GM21367 (cell line): ENCODE measurements around the gene ANKRD29.

ENCODE experiments used
- ATAC-seq: cut with Tn5 transposase; IDR thresholded peaks from one replicate; pipeline ENCODE4 v1.9.1; 2021; ENCODE audit not compliant: unreplicated experiment

Gene ANKRD29, protein sequence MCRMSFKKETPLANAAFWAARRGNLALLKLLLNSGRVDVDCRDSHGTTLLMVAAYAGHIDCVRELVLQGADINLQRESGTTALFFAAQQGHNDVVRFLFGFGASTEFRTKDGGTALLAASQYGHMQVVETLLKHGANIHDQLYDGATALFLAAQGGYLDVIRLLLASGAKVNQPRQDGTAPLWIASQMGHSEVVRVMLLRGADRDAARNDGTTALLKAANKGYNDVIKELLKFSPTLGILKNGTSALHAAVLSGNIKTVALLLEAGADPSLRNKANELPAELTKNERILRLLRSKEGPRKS

GRCh38 chr18:23662309-23663263 lies at the start of gene ANKRD29:
ANKRD29 (minus strand) TSS chr18:23662911; CDS start chr18:23662730, 181 bp downstream.
- ATAC-seq, result no peak

DNA sequence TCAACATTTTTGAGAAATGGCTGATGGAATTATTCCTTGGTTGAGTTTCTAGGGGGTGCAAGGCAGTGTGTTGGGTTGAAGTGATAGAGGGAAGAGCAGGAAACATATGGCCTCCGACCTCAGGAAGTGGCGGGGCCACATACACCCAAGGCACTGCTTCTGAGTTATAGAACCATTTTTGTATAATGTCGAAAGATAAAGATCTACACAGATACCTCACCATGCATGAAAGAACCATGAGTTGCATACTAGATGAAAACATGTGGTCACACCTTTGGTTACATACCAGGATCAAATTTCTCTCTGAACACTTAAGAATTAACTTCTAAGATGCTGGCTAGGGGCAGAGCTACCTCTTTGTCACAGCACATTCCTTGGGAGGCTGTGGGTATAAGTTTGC lies 49.7 kb upstream of the ANKRD29 start:
- no peak for ATAC-seq

DNA sequence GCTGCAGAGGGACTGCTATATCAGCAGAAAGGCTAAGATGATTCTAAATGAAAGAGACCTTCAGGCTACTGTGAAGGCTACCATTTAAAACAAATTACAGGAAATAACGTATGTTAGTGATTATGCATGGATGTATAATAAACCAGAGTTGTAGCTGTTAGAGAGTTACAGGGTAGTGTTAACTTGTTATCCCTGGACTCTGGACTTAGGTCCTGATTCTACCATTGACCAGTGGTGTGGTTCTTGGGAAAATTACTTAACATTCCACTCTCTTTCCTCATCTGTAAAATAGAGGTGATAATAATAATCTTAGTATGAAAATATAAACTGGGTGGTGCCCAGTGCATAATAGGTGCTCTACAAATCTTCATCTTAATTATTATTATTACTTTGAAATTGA lies 48.7 kb upstream of the ANKRD29 start:
- ATAC-seq, result no peak

- no peak for ATAC-seq
These were observed 48.2 kb upstream of the ANKRD29 start for GRCh38 chr18:23710946-23711345.

DNA sequence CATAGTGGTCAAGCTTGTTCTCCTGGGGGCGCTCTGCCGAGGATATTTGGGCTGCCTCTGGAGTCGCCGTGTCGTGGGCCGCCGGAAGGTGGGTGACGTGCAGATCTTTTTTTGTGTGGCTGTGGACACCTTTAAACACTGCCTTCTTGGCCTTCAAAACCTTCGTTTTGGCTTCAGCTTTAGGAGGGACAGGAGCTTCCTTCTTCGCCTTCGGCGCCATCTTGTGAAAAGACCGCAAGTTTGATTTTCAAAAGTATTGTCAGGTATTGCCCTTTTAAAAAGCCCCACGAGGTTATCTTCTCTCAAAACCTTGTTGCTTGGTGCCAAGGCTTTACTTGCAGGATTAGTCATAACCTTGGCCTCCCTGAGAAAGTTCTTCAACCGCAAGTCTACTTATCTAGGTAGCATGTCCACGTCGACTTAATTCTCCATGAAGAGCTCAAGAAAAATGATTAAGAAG lies 47.4 kb upstream of the ANKRD29 start:
- ATAC-seq, result no peak

GRCh38 chr18:23706971-23707640 lies 44.4 kb upstream of the ANKRD29 start:
- no peak for ATAC-seq

- ATAC-seq, result no peak
These were observed 42.1 kb upstream of the ANKRD29 start for GRCh38 chr18:23704806-23705205.

GRCh38 chr18:23703987-23704384 lies 41.3 kb upstream of the ANKRD29 start:
- ATAC-seq, result no peak

- no peak for ATAC-seq
These were observed 40.6 kb upstream of the ANKRD29 start for GRCh38 chr18:23703057-23703986.

DNA sequence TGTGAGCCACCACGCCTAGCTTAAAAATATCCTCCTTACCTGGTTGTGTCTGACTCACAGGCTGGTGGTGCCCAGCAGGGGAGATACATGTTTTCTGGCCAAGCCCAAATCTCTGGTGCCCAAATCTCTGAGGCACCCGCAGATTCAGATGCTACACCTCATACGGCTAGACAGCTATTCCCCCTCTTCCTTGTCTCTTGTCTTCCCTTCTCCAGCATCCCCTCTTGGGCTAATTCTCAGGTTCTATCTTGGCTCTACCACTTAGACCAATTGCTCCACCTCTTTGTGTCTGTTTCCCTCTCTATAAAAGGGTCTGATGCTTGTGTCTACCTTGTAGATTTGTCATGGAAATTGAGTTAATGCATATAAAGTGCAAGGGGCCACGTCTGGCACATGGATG lies 39.9 kb upstream of the ANKRD29 start:
- ATAC-seq, result no peak

- ATAC-seq, result no peak
These were observed 38.9 kb upstream of the ANKRD29 start for GRCh38 chr18:23701544-23702064.

DNA sequence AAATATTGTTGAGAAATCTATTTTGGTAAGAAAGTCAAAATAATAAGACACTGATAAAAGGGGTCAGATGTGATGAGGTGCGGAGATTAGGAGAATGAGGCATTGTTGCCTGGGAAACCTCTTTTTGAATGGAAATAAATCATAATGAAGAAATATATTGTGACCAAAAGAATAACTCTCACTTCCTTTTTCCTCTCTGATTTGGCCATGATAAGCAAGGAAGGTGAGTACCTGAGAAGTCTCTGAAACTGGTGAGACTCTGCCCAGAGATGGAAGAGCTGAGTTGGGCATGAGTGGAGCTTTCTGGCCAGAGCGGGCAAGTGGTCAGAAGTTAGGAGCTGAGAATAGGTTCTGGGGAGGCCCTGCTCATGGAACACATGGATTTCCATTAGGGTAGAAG lies 38.3 kb upstream of the ANKRD29 start:
- ATAC-seq, result no peak

DNA sequence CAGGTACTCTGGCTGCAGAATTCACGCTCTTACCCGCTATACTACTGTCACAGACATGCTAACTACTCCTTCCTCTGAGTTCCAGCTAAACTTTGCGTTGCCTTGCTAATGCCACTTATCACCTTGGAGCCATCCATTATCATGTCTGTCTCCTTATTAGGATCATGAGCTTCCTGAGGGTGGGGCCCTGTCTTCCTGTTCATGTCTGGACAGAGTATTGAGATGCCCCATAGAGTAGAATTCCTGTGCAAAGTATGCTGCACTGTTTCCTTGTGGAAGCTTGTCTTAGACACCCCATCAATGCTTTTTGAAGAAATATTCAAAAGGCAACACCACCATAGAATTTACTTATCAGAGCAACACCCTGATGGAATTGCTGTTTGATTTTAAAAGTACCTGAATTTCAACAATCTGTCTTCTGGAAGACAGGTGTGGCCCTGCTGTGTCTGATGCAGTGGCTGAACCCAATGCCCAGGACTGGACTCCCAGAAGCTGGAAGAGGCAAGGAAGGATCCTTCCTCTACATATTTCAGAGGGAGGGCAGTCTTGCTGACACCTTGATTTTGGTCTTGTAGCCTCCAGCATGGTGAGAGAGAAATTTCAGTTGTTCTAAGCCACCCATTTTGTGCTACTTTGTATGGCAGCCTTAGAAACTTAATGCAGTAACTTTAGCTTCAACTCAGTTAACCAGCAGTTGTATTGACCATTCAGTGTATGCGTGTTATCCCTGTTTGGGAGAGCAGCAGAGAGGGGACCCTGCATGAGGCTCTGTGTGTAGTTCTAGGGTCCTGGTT lies 32.1 kb upstream of the ANKRD29 start:
- no peak for ATAC-seq

DNA sequence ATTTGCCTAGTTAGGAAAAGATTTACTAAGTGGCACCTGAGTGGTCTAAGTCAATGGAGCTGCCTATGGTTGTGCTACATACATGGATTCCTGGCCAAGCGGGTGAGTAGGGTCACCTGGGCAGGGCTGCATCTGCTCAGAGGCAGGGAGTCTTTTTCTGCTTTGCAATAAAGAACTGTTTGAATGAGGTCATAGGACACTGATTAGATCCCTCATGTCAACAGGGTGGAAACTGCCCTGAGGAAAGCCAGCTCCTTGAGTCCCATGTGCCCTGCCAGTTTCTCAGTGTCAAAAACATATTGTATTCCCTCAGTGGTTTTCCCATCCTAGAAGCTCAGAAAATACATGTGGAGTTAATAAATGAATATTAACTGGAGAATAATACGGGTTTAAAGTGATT lies 31.1 kb upstream of the ANKRD29 start:
- no peak for ATAC-seq

DNA sequence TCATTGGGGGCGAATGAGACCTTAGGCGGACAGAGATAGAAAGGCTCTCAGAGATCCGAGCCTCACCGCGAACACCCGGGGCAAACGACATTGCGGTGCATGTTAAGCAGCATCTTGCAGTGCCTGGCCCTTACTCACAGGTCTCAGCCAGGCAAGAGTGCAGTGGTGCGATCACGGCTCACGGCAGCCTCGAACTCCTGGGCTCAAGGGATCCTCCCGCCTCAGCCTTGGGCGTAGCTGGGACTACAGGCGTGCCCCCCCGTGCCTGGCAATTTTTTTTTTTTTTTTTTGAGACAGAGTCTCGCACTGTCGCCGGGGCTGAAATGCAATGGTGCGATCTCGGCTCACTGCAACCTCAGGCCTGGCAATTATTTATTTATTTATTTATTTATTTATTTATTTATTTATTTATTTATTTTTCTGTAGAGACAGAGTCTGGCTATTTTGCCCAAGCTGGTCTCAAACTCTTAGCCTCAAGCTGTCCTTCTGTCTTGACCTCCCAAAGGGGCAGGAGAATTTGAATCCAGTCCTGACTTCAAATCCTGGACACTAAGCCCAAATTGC lies 27.9 kb upstream of the ANKRD29 start:
- no peak for ATAC-seq

DNA sequence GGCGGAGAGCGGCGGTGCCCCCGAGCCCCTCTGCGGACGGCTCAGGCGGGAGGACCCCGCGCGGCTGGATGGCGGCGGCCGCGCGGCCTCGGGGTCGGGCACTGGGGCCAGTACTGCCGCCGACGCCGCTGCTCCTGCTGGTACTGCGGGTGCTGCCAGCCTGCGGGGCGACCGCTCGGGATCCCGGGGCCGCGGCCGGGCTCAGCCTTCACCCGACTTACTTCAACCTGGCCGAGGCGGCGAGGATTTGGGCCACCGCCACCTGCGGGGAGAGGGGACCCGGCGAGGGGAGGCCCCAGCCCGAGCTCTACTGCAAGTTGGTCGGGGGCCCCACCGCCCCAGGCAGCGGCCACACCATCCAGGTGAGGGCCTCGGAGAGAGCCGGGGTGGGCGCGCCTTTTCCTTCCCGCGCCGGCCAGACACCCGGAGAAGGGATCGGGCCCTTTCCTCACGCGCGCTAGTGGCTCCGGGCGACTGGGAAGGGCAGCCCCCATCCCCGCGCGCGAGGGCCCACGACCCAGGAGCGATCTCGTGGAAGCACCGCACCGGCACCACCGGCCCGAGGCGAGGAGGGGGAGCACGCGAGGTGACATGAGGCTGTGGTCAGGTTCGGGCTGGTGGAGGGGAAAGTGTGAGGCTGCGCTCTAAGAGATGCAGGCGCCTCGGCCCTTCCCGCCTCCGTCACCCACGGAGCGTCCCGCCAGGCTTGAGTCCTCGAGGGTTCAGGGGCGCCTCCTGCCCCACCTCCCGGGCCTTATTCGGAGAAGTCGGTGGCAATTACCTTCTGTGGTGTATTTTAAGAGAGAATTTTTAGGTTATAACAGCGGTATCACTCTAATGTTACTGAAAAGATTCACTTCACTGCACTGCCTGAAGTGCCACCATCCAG lies 27.1 kb upstream of the ANKRD29 start:
- no peak for ATAC-seq

- no peak for ATAC-seq
These were observed 26.4 kb upstream of the ANKRD29 start, which contains the start of gene LAMA3 for GRCh38 chr18:23689031-23689615. LAMA3 (plus strand) TSS chr18:23689453; CDS start chr18:23689684, 231 bp downstream.

DNA sequence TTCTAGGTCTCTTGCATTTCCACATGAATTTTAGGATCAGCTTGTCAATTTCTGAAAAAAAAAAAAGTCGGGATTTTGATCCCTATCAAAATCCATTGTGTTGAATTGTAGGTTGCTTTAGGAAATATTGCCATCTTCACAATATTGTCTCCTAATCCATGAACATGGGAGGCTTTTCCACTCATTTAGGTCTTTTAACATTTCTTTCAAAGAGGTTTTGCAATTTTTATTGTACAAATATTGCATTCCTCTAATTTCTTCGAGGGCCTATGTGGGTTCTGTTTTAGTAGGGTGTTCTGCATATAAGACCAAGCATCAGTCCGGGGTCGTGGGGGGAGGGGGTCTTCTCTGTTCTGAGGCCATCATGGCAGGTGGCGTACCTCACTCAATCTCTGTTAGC lies 25.8 kb upstream of the ANKRD29 start:
- ATAC-seq, result no peak
